K562 (cell line): ENCODE results near the gene DAGLB. TPM values are rescaled to one million over a fixed set of nuclear protein-coding genes. Genes with fewer than 3 reads are reported as not detected.

Experiments
- ARID4B ChIP-seq: sonication (generic); formaldehyde crosslinking; IDR thresholded peaks from 2 replicates; pipeline ENCODE4 v1.8.0; 2022; ENCODE audit warnings: mild to moderate bottlenecking, missing genetic modification reagents
- CC2D1A ChIP-seq: fragments of 450-650 bp; IDR thresholded peaks from 2 replicates; pipeline ENCODE4 v1.6.1; 2017; ENCODE audit warnings: mild to moderate bottlenecking
- CHAMP1 ChIP-seq: fragments of 450-650 bp; IDR thresholded peaks from 2 replicates; pipeline ENCODE4 v1.6.1; 2016; ENCODE audit warnings: mild to moderate bottlenecking
- CREB3 ChIP-seq: fragments of 450-650 bp; conservative IDR thresholded peaks from 2 replicates; pipeline ENCODE4 v1.6.1; 2016; ENCODE audit warnings: missing genetic modification characterization, low read depth, mild to moderate bottlenecking, missing compliant biosample characterization, moderate library complexity
- GATA2 ChIP-seq: sonication (generic); formaldehyde crosslinking; IDR thresholded peaks from 2 replicates; pipeline ENCODE4 v1.4.0; 2020; ENCODE audit warnings: mild to moderate bottlenecking, missing genetic modification reagents
- KAT8 ChIP-seq: fragments of 450-650 bp; IDR thresholded peaks from 2 replicates; pipeline ENCODE4 v1.6.1; 2016; ENCODE audit warnings: low read depth, mild to moderate bottlenecking
- MCM5 ChIP-seq: fragments of 450-650 bp; IDR thresholded peaks from 2 replicates; pipeline ENCODE4 v1.6.1; 2016; ENCODE audit warnings: low read depth
- NKRF ChIP-seq: fragments of 450-650 bp; IDR thresholded peaks from 2 replicates; pipeline ENCODE4 v1.6.1; 2016; ENCODE audit warnings: borderline replicate concordance
- STAT5A ChIP-seq: IDR thresholded peaks from 2 replicates; pipeline ENCODE4 v1.6.1; 2012; ENCODE audit warnings: low read length, inconsistent platforms, borderline replicate concordance
- TCF7 ChIP-seq: sonication (generic); IDR thresholded peaks from 2 replicates; pipeline ENCODE4 v1.6.1; 2016; ENCODE audit warnings: antibody characterized with exemption, borderline replicate concordance
- ZNF445 ChIP-seq: fragments of 250-450 bp; sonication (Bioruptor Pico); IDR thresholded peaks from 2 replicates; pipeline ENCODE4 v1.4.0; 2020; ENCODE audit warnings: low read depth, mild to moderate bottlenecking, moderate library complexity
- polyA plus RNA-seq, 8 experiments: library from polyadenylated mRNA; depleted of rRNA in 4 of 8; stranded (reverse) in 5 of 8; unstranded in 3 of 8; fragments of >200 nt; fragmentation: Nextera tagmentation in 2 of 8; fragmentation: Illumina TruSeq in 1 of 8; extraction: Ambion mirVana in 2 of 8; extraction: Trizol in 1 of 8; gene quantifications; 2 replicates each; pipeline versions ENCODE4 v1.2.1 to v1.2.3, GENCODE V29; 2011 to 2014; ENCODE audit warnings: inconsistent platforms in 1 of 8, missing spikeins in 1 of 8
- total RNA-seq, 7 experiments: library from RNA; depleted of rRNA in 6 of 7; stranded (reverse); fragments of >200 nt in 6 of 7; fragmentation: Illumina TruSeq in 2 of 7; extraction: Trizol in 2 of 7; gene quantifications; 2 replicates each; pipeline versions ENCODE4 v1.2.1 to v1.2.3, GENCODE V29; 2011 to 2021; ENCODE audit warnings: low replicate concordance in 1 of 7
- TF ChIP-seq, protein P1 (sequence below), 2 experiments: fragments of 450-650 bp; IDR thresholded peaks; 2 replicates each; pipeline ENCODE4 v1.6.1; 2016

The DAGLB gene
- total and polyA plus RNA-seq, 9 of the 15 experiments (the other 6 are each of a cell fraction or from before 2014, with no cell fraction given), result 0.92 to 16.4 (median 9.3) TPM

- TF ChIP-seq CHAMP1, result peak; percentile 32; the same call in 1 of the 2 replicates
- TF ChIP-seq MCM5, result no peak
- TF ChIP-seq CREB3 (tag), result 0 out of 2 replicates have a peak, but pooled peaks have one; percentile 14
- TF ChIP-seq, protein P1, sequence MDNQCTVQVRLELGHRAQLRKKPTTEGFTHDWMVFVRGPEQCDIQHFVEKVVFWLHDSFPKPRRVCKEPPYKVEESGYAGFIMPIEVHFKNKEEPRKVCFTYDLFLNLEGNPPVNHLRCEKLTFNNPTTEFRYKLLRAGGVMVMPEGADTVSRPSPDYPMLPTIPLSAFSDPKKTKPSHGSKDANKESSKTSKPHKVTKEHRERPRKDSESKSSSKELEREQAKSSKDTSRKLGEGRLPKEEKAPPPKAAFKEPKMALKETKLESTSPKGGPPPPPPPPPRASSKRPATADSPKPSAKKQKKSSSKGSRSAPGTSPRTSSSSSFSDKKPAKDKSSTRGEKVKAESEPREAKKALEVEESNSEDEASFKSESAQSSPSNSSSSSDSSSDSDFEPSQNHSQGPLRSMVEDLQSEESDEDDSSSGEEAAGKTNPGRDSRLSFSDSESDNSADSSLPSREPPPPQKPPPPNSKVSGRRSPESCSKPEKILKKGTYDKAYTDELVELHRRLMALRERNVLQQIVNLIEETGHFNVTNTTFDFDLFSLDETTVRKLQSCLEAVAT (IDR thresholded peaks at IDR 0.05), result peak in 1 of 2 experiments; percentile 13; a peak in 1 of 4 replicates
- TF ChIP-seq ZNF445 (CRISPR knock-in tag), result no peak
- TF ChIP-seq CC2D1A, result no peak
- TF ChIP-seq STAT5A, result peak; percentile 90
- TF ChIP-seq NKRF, result peak; percentile 10; the same call in 1 of the 2 replicates
- no peak for TF ChIP-seq TCF7
- no peak for TF ChIP-seq KAT8
- no peak for TF ChIP-seq ARID4B (CRISPR knock-in tag)
- peak; percentile 51 for TF ChIP-seq GATA2 (CRISPR knock-in tag)
Measured at GRCh38 chr7:6392712-6393666, 54.8 kb downstream of the DAGLB start (continued).
